COLO668 (cell line): ENCODE measurements around the gene CDC42BPB.
"Not testable (repeated sequence)": the region's sequence is repeated elsewhere in the genome, so short reads cannot be mapped to it uniquely, and the experiment has no call there.

Experiments
- DNase-seq: peaks from one replicate; lab custom pipeline; 2025; ENCODE audit not compliant: unreplicated experiment; lab: John Stamatoyannopoulos, UW

Gene CDC42BPB

GRCh38 chr14:102931580-102932285 is 125.6 kb downstream of the CDC42BPB start:
- no peak for DNase-seq

- peak; percentile 42 for DNase-seq
These were observed 126.4 kb downstream of the CDC42BPB start for GRCh38 chr14:102930753-102931579.

- peak; percentile 51 for DNase-seq
These were observed 127.1 kb downstream of the CDC42BPB start for GRCh38 chr14:102930138-102930752.

- no peak for DNase-seq
These were observed 127.9 kb downstream of the CDC42BPB start for GRCh38 chr14:102929241-102930137.

GRCh38 chr14:102928412-102929240 is 128.7 kb downstream of the CDC42BPB start:
- peak; percentile 88 for DNase-seq

GRCh38 chr14:102927878-102928411 is 129.4 kb downstream of the CDC42BPB start:
- DNase-seq: peak; percentile 41

- peak; percentile 35 for DNase-seq
These were observed 129.9 kb downstream of the CDC42BPB start for GRCh38 chr14:102927346-102927877.

GRCh38 chr14:102926840-102927239 is 130.5 kb downstream of the CDC42BPB start:
- not testable (repeated sequence) for DNase-seq

GRCh38 chr14:102926104-102926503 is 131.2 kb downstream of the CDC42BPB start:
- DNase-seq: no peak

GRCh38 chr14:102925646-102926045 is 131.7 kb downstream of the CDC42BPB start:
- DNase-seq: no peak

- no peak for DNase-seq
These were observed 132.4 kb downstream of the CDC42BPB start for GRCh38 chr14:102924632-102925588.

- no peak for DNase-seq
These were observed 133.3 kb downstream of the CDC42BPB start for GRCh38 chr14:102923925-102924486.

GRCh38 chr14:102923201-102923924 is 134.0 kb downstream of the CDC42BPB start:
- no peak for DNase-seq

- peak; percentile 22 for DNase-seq
These were observed 134.7 kb downstream of the CDC42BPB start, which contains the start of gene AMN for GRCh38 chr14:102922490-102923200. AMN (plus strand) TSS chr14:102922663; CDS start chr14:102922689, 26 bp downstream.

GRCh38 chr14:102920998-102921304 is 136.4 kb downstream of the CDC42BPB start:
- no peak for DNase-seq

GRCh38 chr14:102920273-102920997 is 136.9 kb downstream of the CDC42BPB start:
- DNase-seq: no peak
